Measurements from ENCODE around the gene FOXP2.
A peak's percentile ranks its signal among the peaks of the same experiment; 100 is the strongest.
"Not testable (repeated sequence)": the region's sequence is repeated elsewhere in the genome, so short reads cannot be mapped to it uniquely, and the experiment has no call there.

FOXP2 gene

GRCh38 chr7:114422507-114423501, 8.2 kb downstream of the FOXP2 start:
- no peak for DNase-seq

- no peak for DNase-seq
These were observed 11.8 kb downstream of the FOXP2 start for GRCh38 chr7:114426382-114426781.

GRCh38 chr7:114426824-114427223, 12.2 kb downstream of the FOXP2 start:
- peak; percentile 11 to 30 for DNase-seq

- DNase-seq = no peak
These were observed 13.6 kb downstream of the FOXP2 start for GRCh38 chr7:114428211-114428610.

GRCh38 chr7:114431189-114431588, 16.6 kb downstream of the FOXP2 start:
- DNase-seq = no peak

- no peak for DNase-seq
These were observed 17.4 kb downstream of the FOXP2 start for GRCh38 chr7:114432061-114432460.

- DNase-seq = no peak
These were observed 18.1 kb downstream of the FOXP2 start for GRCh38 chr7:114432703-114433102.

GRCh38 chr7:114439581-114439980, 25.0 kb downstream of the FOXP2 start:
- DNase-seq = no peak

- not testable (repeated sequence) for DNase-seq
These were observed 26.3 kb downstream of the FOXP2 start for GRCh38 chr7:114440927-114441326.

- DNase-seq = no peak
These were observed 29.6 kb downstream of the FOXP2 start for GRCh38 chr7:114444196-114444595.

GRCh38 chr7:114450431-114450830, 35.8 kb downstream of the FOXP2 start:
- DNase-seq = no peak

- no peak for DNase-seq
These were observed 45.0 kb downstream of the FOXP2 start for GRCh38 chr7:114459574-114459973.

GRCh38 chr7:114460021-114460420, 45.4 kb downstream of the FOXP2 start:
- DNase-seq = no peak

- no peak for DNase-seq
These were observed 52.3 kb downstream of the FOXP2 start for GRCh38 chr7:114466917-114467316.

- DNase-seq = no peak
These were observed 54.2 kb downstream of the FOXP2 start for GRCh38 chr7:114468844-114469243.

- no peak for DNase-seq
These were observed 58.4 kb downstream of the FOXP2 start for GRCh38 chr7:114472896-114473512.

- no peak for DNase-seq
These were observed 63.8 kb downstream of the FOXP2 start for GRCh38 chr7:114478384-114478783.

- no peak for DNase-seq
These were observed 67.4 kb downstream of the FOXP2 start for GRCh38 chr7:114481999-114482398.

GRCh38 chr7:114484226-114484625, 69.6 kb downstream of the FOXP2 start:
- DNase-seq = no peak

- no peak for DNase-seq
These were observed 72.6 kb downstream of the FOXP2 start for GRCh38 chr7:114487174-114487573.

- DNase-seq = no peak
These were observed 74.1 kb downstream of the FOXP2 start for GRCh38 chr7:114488696-114489095.

- DNase-seq = not testable (repeated sequence)
These were observed 82.9 kb downstream of the FOXP2 start for GRCh38 chr7:114497491-114497890.

GRCh38 chr7:114502454-114503254, 88.0 kb downstream of the FOXP2 start:
- no peak for DNase-seq

Data from AML-193 (cell line).